ENCODE measurements around the gene KLHL29. TPM values are rescaled to one million over a fixed set of nuclear protein-coding genes. Genes with fewer than 3 reads are reported as not detected.

Gene KLHL29
- total RNA-seq, 3 donors from 2014 or later = 2.6 to 13.0 (median 5.5) TPM

DNA sequence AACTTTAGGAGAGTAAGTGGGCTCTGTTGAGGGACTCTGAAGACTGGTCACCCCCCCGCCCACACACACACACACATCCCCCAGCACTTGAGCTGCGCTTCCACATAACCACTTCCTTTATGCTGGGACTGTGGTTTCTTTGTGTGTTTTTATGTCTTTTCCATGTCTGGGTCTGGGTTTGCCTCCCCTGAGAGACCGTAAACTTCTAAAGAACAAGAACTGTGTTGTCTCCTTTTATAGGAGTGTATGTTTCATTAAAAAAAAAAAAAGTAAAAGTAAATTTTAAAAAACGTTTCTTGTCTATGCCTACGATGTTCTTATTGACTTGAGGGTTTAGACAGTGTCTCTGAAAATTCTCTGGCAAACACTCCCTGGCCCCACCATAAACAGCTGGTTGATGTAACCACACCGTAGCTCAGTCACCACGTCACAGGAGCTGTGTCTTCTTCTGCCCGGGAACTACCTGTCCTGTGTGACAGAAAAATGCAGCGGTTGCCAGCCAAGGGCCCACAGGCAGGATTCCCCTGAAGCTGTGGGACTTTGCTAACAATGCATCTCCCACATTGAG, 68.0 kb downstream of the KLHL29 start:
- intact Hi-C loops (cut with DNase I, micrococcal nuclease) = no loop called here
- Histone ChIP-seq H3K9me3 (no peaks in the 10 kb centered on the region), H3K4me1 (ENCODE audit: low read depth) (peaks cover 5% of the 10 kb centered on the region), H3K36me3 (ENCODE audit: low read depth) (no peaks in the 10 kb centered on the region), H3K4me3 (no peak overlapping the region)
- ATAC-seq (peak; percentile 43), DNase-seq (no peak)
- TF ChIP-seq, protein P1, sequence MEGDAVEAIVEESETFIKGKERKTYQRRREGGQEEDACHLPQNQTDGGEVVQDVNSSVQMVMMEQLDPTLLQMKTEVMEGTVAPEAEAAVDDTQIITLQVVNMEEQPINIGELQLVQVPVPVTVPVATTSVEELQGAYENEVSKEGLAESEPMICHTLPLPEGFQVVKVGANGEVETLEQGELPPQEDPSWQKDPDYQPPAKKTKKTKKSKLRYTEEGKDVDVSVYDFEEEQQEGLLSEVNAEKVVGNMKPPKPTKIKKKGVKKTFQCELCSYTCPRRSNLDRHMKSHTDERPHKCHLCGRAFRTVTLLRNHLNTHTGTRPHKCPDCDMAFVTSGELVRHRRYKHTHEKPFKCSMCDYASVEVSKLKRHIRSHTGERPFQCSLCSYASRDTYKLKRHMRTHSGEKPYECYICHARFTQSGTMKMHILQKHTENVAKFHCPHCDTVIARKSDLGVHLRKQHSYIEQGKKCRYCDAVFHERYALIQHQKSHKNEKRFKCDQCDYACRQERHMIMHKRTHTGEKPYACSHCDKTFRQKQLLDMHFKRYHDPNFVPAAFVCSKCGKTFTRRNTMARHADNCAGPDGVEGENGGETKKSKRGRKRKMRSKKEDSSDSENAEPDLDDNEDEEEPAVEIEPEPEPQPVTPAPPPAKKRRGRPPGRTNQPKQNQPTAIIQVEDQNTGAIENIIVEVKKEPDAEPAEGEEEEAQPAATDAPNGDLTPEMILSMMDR (IDR thresholded peaks at IDR 0.05) = no peak

GRCh38 chr2:23453432-23453831, 68.5 kb downstream of the KLHL29 start:
- ATAC-seq (no peak), DNase-seq (no peak)
- TF ChIP-seq, protein P1 (IDR thresholded peaks at IDR 0.05) = no peak
- H3K4me3 ChIP-seq = no peak overlapping the region
- H3K9me3 ChIP-seq = no peaks in the 10 kb centered on the region
- H3K4me1 ChIP-seq (ENCODE audit: low read depth) = peaks cover 5% of the 10 kb centered on the region
- no peaks in the 10 kb centered on the region for H3K36me3 ChIP-seq (ENCODE audit: low read depth)
- intact Hi-C loops (cut with DNase I, micrococcal nuclease) = no loop called here

DNA sequence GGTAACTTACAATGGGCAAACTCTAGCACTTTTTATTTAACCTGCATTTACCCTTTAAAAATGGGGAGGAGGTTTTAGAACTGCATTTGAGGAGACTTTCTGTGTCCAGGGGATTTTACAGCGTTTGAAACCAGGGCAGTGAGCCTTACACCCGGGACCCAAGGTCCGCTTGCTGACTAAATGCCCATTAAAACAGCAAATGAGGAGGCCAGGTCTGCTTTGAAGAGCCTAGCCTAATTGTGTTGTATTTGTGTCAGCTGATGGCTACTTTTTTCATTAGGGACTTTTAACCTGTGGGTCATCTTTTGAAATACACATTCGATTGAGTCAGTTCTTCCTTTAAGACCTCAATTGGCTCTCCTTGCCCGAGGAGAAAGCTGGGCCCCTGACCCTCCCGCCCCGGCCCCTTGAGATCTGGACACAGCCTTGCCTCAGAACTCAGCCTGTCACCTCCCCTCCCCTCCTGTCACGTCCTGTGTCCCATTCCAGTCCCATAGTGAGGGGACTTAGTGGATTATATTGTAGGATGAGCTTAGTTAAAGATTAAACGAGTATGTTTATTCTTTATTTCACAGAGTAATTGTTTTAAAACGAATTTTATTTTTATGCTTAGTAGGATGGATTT, 69.0 kb downstream of the KLHL29 start:
- H3K36me3 ChIP-seq (ENCODE audit: low read depth) = no peaks in the 10 kb centered on the region
- H3K4me1 ChIP-seq (ENCODE audit: low read depth) = peaks cover 5% of the 10 kb centered on the region
- no peak for ATAC-seq
- no peak for DNase-seq
- intact Hi-C loops (cut with DNase I, micrococcal nuclease) = no loop called here
- H3K4me3 ChIP-seq = no peak overlapping the region
- no peaks in the 10 kb centered on the region for H3K9me3 ChIP-seq
- TF ChIP-seq, protein P1 (IDR thresholded peaks at IDR 0.05) = no peak

DNA sequence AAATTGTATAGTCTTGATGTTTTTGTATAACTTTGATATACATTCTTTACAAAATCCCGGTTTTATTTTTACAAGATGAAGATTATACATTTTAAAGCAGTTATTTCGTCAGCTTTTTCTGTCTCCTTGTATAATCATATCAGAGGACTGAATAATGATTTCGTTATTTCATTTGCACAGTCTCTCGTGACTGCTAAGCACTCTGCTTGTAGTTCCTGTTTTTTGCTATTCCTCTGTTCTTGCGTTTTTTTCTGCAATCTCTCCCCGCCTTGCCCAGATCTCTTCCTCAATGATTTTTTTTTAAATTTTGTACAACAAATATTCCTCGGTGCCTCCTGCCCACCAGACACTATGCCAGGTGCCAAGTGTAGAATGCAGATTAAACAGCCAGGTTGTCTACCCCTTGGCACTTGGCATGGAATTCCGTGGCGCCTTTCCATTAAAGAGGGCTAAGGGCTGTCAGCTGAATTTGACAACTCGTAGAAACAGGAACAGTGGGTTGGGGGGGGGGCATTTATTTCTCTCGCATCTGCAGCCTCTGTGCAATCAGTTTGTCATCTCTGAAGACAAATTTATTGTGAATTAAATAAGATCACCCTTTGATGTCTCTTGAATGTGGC, 69.6 kb downstream of the KLHL29 start:
- Histone ChIP-seq H3K4me3 (no peak overlapping the region), H3K9me3 (no peaks in the 10 kb centered on the region), H3K4me1 (ENCODE audit: low read depth) (peaks cover 5% of the 10 kb centered on the region), H3K36me3 (ENCODE audit: low read depth) (no peaks in the 10 kb centered on the region)
- intact Hi-C loops (cut with DNase I, micrococcal nuclease) = no loop called here
- DNase-seq = no peak
- TF ChIP-seq, protein P1 (IDR thresholded peaks at IDR 0.05) = no peak
- no peak for ATAC-seq

- no peaks in the 10 kb centered on the region for H3K36me3 ChIP-seq (ENCODE audit: low read depth)
- no peak overlapping the region for H3K4me3 ChIP-seq
- TF ChIP-seq, protein P1 (IDR thresholded peaks at IDR 0.05) = no peak
- peaks cover 5% of the 10 kb centered on the region for H3K4me1 ChIP-seq (ENCODE audit: low read depth)
- intact Hi-C loops (cut with DNase I, micrococcal nuclease) = no loop called here
- ATAC-seq = no peak
- no peaks in the 10 kb centered on the region for H3K9me3 ChIP-seq
- no peak for DNase-seq
Measured at GRCh38 chr2:23456396-23456795, 71.4 kb downstream of the KLHL29 start.
